SK-N-SH (cell line): ENCODE measurements around the gene ARHGAP42. TPM values are rescaled to one million over a fixed set of nuclear protein-coding genes. Genes with fewer than 3 reads are reported as not detected.

ENCODE experiments used
- CTCF ChIA-PET: fragments of 300-600, 350-600 bp; formaldehyde crosslinking; extraction: SDS; loops from one replicate; lab custom pipeline; 2021; lab: Yijun Ruan, JAX
- POLR2A ChIA-PET: fragments of 350-600 bp; sonication (Branson Sonifier 250); formaldehyde crosslinking; extraction: SDS; loops from one replicate; lab custom pipeline; 2020; ENCODE audit warnings: antibody characterized with exemption, inconsistent platforms; lab: Yijun Ruan, JAX
- DNase-seq: peaks from one replicate; pipeline ENCODE4 v3.0.0; 2012
- H2AFZ ChIP-seq: fragments of 200-600 bp; sonication (generic); 2 replicates; pipeline ENCODE4 v1.8.1; 2016; ENCODE audit warnings: antibody characterized with exemption, mild to moderate bottlenecking, low read depth
- H3F3A ChIP-seq: fragments of 200-600 bp; sonication (generic); replicated peaks from 2 replicates; pipeline ENCODE3; 2016; ENCODE audit warnings: antibody characterized with exemption, mild to moderate bottlenecking; ENCODE audit not compliant: insufficient read depth
- H3K27ac ChIP-seq, 2 experiments: fragments of 200-500 bp in 1 of 2; fragments of 200-600 bp in 1 of 2; sonication (Bioruptor generic) in 1 of 2; sonication (generic), shearing (Covaris generic) in 1 of 2; 2 replicates each; pipeline versions ENCODE4 v1.5.1 to v1.6.1; 2014 to 2016; ENCODE audit warnings: low read depth in 2 of 2, inconsistent platforms in 1 of 2, low read length in 1 of 2, mild to moderate bottlenecking in 1 of 2, mixed read lengths in 1 of 2
- H3K27me3 ChIP-seq: fragments of 200-600 bp; sonication (generic), shearing (Covaris generic); 2 replicates; pipeline ENCODE4 v1.6.1; 2016; ENCODE audit warnings: mixed run types; ENCODE audit not compliant: insufficient read depth
- H3K36me3 ChIP-seq, 2 experiments: fragments of 200-500 bp in 1 of 2; fragments of 200-600 bp in 1 of 2; sonication (Bioruptor generic) in 1 of 2; sonication (generic) in 1 of 2; replicated peaks in 1 of 2; 2 replicates each; pipeline versions ENCODE3 to v1.5.1; 2014 to 2016; ENCODE audit warnings: low read length in 1 of 2, mild to moderate bottlenecking in 1 of 2; ENCODE audit not compliant: insufficient read depth in 2 of 2, control insufficient read depth in 1 of 2
- H3K4me1 ChIP-seq, 2 experiments: fragments of 200-500 bp in 1 of 2; fragments of 200-600 bp in 1 of 2; sonication (Bioruptor generic) in 1 of 2; sonication (generic), shearing (Covaris generic) in 1 of 2; 2 replicates each; pipeline versions ENCODE4 v1.5.1 to v1.6.1; 2014 to 2016; ENCODE audit warnings: low read depth in 1 of 2, low read length in 1 of 2, mixed run types in 1 of 2; ENCODE audit not compliant: insufficient read depth in 2 of 2, control insufficient read depth in 1 of 2
- H3K4me2 ChIP-seq: fragments of 200-600 bp; sonication (generic), shearing (Covaris generic); 2 replicates; pipeline ENCODE4 v1.6.1; 2017; ENCODE audit warnings: mixed run types
- H3K4me3 ChIP-seq, 2 experiments: fragments of 200-500 bp in 1 of 2; fragments of 200-600 bp in 1 of 2; sonication (Bioruptor generic) in 1 of 2; sonication (generic), shearing (Covaris generic) in 1 of 2; 2 replicates each; pipeline versions ENCODE4 v1.5.1 to v1.8.1; 2014 to 2016; ENCODE audit warnings: low read depth in 2 of 2, inconsistent platforms in 1 of 2, low read length in 1 of 2, mild to moderate bottlenecking in 1 of 2, mixed read lengths in 1 of 2, moderate library complexity in 1 of 2
- H3K79me2 ChIP-seq: fragments of 200-600 bp; sonication (generic); 2 replicates; pipeline ENCODE4 v1.8.1; 2017; ENCODE audit warnings: mild to moderate bottlenecking; ENCODE audit not compliant: insufficient read depth
- H3K9ac ChIP-seq: fragments of 200-600 bp; sonication (generic); 2 replicates; pipeline ENCODE4 v1.6.1; 2017; ENCODE audit warnings: mixed run types
- H3K9me2 ChIP-seq: fragments of 200-600 bp; sonication (generic); 2 replicates; pipeline ENCODE4 v1.6.1; 2017; ENCODE audit warnings: mixed run types
- H3K9me3 ChIP-seq: fragments of 200-600 bp; sonication (generic); 2 replicates; pipeline ENCODE4 v1.6.1; 2017; ENCODE audit warnings: mixed run types, mild to moderate bottlenecking, moderate library complexity
- H4K20me1 ChIP-seq: fragments of 200-600 bp; sonication (generic); 2 replicates; pipeline ENCODE4 v1.6.1; 2017; ENCODE audit warnings: mild to moderate bottlenecking, mixed run types; ENCODE audit not compliant: insufficient read depth
- CHD2 ChIP-seq: fragments of 150-350 bp; IDR thresholded peaks from 2 replicates; pipeline ENCODE4 v1.6.1; 2018; ENCODE audit warnings: low read length; ENCODE audit not compliant: partially characterized antibody
- ELF1 ChIP-seq: IDR thresholded peaks from 2 replicates; pipeline ENCODE4 v1.4.0; 2012
- EP300 ChIP-seq, 2 experiments: IDR thresholded peaks; 2 replicates each; pipeline versions ENCODE4 v1.4.0 to v1.6.1; 2012; ENCODE audit warnings: borderline replicate concordance in 1 of 2, low read depth in 1 of 2, low read length in 1 of 2
- EZH2phosphoT487 ChIP-seq: fragments of 200-600 bp; sonication (generic); IDR thresholded peaks from 2 replicates; pipeline ENCODE4 v1.6.1; 2017; ENCODE audit warnings: low read depth, mixed run types, mild to moderate bottlenecking, antibody characterized with exemption, moderate library complexity, borderline replicate concordance
- FOSL2 ChIP-seq: IDR thresholded peaks from 2 replicates; pipeline ENCODE4 v1.4.0; 2012; ENCODE audit warnings: low read depth, mild to moderate bottlenecking, moderate library complexity, borderline replicate concordance
- FOXM1 ChIP-seq: IDR thresholded peaks from 2 replicates; pipeline ENCODE4 v1.4.0; 2012; ENCODE audit warnings: low read depth, mild to moderate bottlenecking
- GABPA ChIP-seq: IDR thresholded peaks from 2 replicates; pipeline ENCODE4 v1.4.0; 2012; ENCODE audit warnings: low read depth, mild to moderate bottlenecking
- IRF3 ChIP-seq: fragments of 150-350 bp; IDR thresholded peaks from 2 replicates; pipeline ENCODE4 v1.6.1; 2016; ENCODE audit warnings: mild to moderate bottlenecking, low read depth, low read length
- MXI1 ChIP-seq: IDR thresholded peaks from 2 replicates; pipeline ENCODE4 v1.6.1; 2012; ENCODE audit warnings: mild to moderate bottlenecking, low read depth, low read length, improper control_type of control experiment
- NFIC ChIP-seq: IDR thresholded peaks from 2 replicates; pipeline ENCODE4 v1.4.0; 2012; ENCODE audit warnings: borderline replicate concordance
- RCOR1 ChIP-seq: fragments of 150-350 bp; IDR thresholded peaks from 2 replicates; pipeline ENCODE4 v1.6.1; 2017; ENCODE audit warnings: antibody characterized with exemption, low read length
- RXRA ChIP-seq: IDR thresholded peaks from 2 replicates; pipeline ENCODE4 v1.4.0; 2012; ENCODE audit warnings: low read depth, mild to moderate bottlenecking, borderline replicate concordance
- TAF1 ChIP-seq: IDR thresholded peaks from 2 replicates; pipeline ENCODE4 v1.6.1; 2012; ENCODE audit warnings: low read depth, mild to moderate bottlenecking, low read length, moderate library complexity, borderline replicate concordance
- TEAD4 ChIP-seq: IDR thresholded peaks from 2 replicates; pipeline ENCODE4 v1.4.0; 2012; ENCODE audit warnings: mild to moderate bottlenecking, borderline replicate concordance; ENCODE audit not compliant: insufficient read depth
- USF2 ChIP-seq: fragments of 150-350 bp; IDR thresholded peaks from 2 replicates; pipeline ENCODE4 v1.6.1; 2017; ENCODE audit warnings: antibody characterized with exemption, low read length, low read depth, borderline replicate concordance
- WGBS: methylation state at CpG from one replicate; pipeline ENCODE4 v1.1.6; 2017; ENCODE audit warnings: low lambda C conversion rate; 5-methylcytosine and 5-hydroxymethylcytosine counted together
- polyA plus RNA-seq, 3 experiments: library from polyadenylated mRNA; depleted of rRNA; stranded (reverse); fragments of >200 nt; gene quantifications; 2 replicates each; pipeline ENCODE4 v1.2.3, GENCODE V29; 2012
- TF ChIP-seq, protein P1 (sequence below): IDR thresholded peaks from 2 replicates; pipeline ENCODE4 v1.4.0; 2012; ENCODE audit warnings: low read depth, borderline replicate concordance

Gene ARHGAP42
- polyA plus RNA-seq, 1 of the 3 experiments (the other 2 are of a cell fraction), result 0.02 TPM

- Histone ChIP-seq H3K4me3 (no peak overlapping the region), H3K9me2 (no peaks in the 10 kb centered on the region), H3K9ac (no peak overlapping the region), H3K27ac (no peak overlapping the region), H3K9me3 (no peaks in the 10 kb centered on the region), H3K27me3 (no peaks in the 10 kb centered on the region; the same call in 1 of the 2 replicates), H3K79me2 (no peaks in the 10 kb centered on the region), H3K4me2 (no peak overlapping the region), H2AFZ (no peak overlapping the region), H4K20me1 (no peaks in the 10 kb centered on the region), H3F3A (no peaks in the 10 kb centered on the region), H3K4me1 (no peaks in the 10 kb centered on the region), H3K36me3 (no peaks in the 10 kb centered on the region)
- WGBS, result 0% methylated on average over 1 of the region's 1 CpG
- no peak for TF ChIP-seq GABPA
- no peak for TF ChIP-seq USF2
- no peak for TF ChIP-seq RXRA
- TF ChIP-seq FOXM1, result no peak
- TF ChIP-seq EP300 (IDR thresholded peaks at IDR 0.05; ENCODE audit: borderline replicate concordance in 1 of 2, low read depth in 1 of 2, low read length in 1 of 2), result no peak
- no peak for TF ChIP-seq ELF1
- TF ChIP-seq IRF3, result no peak
- no peak for TF ChIP-seq MXI1
- no peak for DNase-seq
- ChIA-PET CTCF (no interaction called here), POLR2A (no interaction called here)
These were observed 14.0 kb upstream of the ARHGAP42 start for GRCh38 chr11:100673063-100673462.

GRCh38 chr11:100674212-100674611 is 12.9 kb upstream of the ARHGAP42 start:
- Histone ChIP-seq H3F3A (no peaks in the 10 kb centered on the region), H3K9ac (no peak overlapping the region), H3K9me3 (no peaks in the 10 kb centered on the region), H3K9me2 (no peaks in the 10 kb centered on the region), H2AFZ (no peak overlapping the region)
- WGBS, result 47% methylated on average over 7 of the region's 7 CpGs
- TF ChIP-seq, protein P1, sequence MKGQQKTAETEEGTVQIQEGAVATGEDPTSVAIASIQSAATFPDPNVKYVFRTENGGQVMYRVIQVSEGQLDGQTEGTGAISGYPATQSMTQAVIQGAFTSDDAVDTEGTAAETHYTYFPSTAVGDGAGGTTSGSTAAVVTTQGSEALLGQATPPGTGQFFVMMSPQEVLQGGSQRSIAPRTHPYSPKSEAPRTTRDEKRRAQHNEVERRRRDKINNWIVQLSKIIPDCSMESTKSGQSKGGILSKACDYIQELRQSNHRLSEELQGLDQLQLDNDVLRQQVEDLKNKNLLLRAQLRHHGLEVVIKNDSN, result no peak
- TF ChIP-seq USF2, result no peak
- no peak for TF ChIP-seq FOSL2
- no peak for TF ChIP-seq GABPA
- no peak for TF ChIP-seq TEAD4
- TF ChIP-seq CHD2, result no peak
- no peak for TF ChIP-seq EZH2phosphoT487
- no peak for TF ChIP-seq RCOR1
- TF ChIP-seq NFIC, result no peak
- TF ChIP-seq TAF1, result no peak
- no peak for TF ChIP-seq EP300 (IDR thresholded peaks at IDR 0.05; ENCODE audit: borderline replicate concordance in 1 of 2, low read depth in 1 of 2, low read length in 1 of 2)
- TF ChIP-seq, all 33 proteins: peak for 0
- H3K4me1 ChIP-seq, result no peaks in the 10 kb centered on the region
- no peak for DNase-seq
- H3K27ac ChIP-seq, result no peak overlapping the region
- no peaks in the 10 kb centered on the region; the same call in 1 of the 2 replicates for H3K27me3 ChIP-seq
- CTCF ChIA-PET, result interaction anchor here (1.0 kb wide), 1 partner anchor 9 kb away, joined by 3 read pairs; no protein-coding TSS in a partner anchor
- H3K4me2 ChIP-seq, result no peak overlapping the region
- POLR2A ChIA-PET, result no interaction called here
- no peak overlapping the region for H3K4me3 ChIP-seq
- no peaks in the 10 kb centered on the region for H3K79me2 ChIP-seq
- no peaks in the 10 kb centered on the region for H3K36me3 ChIP-seq
- no peaks in the 10 kb centered on the region for H4K20me1 ChIP-seq
